ENCODE measurements around the gene MCC.
A peak's percentile ranks its signal among the peaks of the same experiment; 100 is the strongest.

MCC gene

DNA sequence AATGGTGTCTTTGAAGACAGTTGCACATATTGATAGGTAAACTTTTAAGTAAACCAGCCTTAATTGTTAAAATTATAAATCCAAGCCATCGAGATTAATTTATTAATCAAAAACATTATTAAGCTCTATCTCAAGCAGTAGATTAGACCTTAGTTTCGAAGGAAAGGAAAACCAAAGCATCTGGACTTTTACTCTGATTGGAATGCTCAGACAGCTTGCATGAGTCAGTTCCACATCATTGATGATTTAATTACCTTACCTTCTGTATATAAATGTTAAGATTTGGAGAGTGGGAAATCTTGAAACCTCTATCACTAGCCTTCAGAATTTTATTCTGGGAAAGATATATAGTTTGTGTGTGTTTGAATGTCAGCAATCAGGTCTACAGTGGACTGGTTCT, 487.8 kb downstream of the MCC start:
- no peak for DNase-seq

DNA sequence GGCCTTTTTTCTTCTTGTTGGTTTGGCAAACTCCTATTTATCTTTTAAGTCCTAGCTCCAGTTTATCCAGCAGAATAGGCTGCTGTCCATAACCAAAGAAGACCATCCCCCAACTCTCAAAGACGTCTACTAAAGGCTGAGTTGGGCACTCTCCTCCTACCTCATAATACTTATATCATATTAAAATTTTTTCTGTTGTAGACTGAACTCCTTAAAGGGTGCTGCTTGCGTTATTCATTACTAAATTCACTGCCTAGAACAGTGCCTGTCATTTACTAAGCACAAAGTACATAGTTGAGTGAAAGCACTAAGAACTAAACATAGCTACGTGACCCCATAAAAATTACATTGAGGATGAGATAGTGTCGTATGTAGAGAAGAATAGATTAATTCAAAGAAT, 490.0 kb downstream of the MCC start:
- DNase-seq: no peak

DNA sequence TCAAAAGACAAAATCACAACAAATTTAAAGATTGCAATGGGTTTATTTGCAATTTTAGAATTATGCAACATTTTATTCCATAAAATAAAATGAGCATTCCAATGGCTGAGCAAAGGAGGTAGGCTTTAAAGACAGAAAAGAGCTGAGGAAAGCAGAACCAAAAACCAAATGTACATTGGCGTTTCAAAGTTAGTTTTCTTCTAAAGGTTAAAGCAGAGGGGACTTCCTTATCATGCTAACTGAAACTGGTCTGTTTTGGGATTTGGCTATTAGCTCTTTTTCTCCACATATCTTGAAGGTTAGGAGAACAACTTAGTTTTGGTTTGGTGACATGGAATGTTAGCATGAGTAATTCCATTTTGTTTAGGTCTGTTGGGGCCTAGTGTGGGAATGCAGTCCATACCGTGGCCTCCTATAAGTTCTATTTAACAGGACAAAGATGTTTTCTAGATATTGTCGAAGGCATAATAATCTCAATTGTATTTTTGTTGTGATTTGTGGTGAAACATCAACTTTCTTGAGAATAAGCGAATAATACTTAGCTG, 491.4 kb downstream of the MCC start:
- no peak for DNase-seq

DNA sequence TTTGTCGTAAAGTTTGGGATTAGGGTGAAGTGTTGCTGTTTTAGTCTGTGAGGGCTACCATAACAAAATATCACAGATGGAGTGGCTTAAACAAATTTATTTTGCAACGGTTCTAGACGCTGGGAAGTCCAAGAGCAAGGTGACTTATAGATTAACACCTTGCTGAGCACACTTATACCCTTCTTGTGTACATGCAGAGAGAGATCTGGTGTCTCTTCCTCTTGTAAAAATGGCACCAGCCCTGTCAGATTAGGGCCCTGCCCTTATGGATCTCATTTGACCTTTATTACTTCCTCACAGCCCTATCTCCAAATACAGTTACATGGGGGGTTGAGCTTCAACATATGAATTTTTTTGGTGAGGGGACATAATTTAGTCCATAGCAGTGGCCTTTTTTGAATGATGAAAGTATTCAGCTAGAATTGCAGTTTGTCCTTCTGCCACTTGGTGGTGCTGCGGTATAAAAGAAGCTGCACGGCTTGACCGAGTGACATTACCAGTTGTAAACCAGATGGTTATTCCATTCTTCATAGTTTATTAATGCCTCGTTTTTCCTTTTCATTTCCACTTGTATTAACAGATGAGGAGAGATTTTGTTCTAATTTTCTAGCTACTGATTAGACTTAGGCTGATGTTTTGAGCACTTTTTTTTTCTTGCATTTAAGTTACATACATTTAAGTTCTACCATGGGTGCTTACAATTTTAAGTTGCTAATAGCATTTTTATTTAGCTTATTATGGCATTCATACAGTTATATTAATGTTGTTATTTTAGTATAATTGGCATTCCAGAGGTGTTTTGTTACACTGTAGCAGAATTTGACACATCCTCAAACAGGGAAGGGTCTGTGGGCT, 492.3 kb downstream of the MCC start:
- DNase-seq: peak; percentile 30

DNA sequence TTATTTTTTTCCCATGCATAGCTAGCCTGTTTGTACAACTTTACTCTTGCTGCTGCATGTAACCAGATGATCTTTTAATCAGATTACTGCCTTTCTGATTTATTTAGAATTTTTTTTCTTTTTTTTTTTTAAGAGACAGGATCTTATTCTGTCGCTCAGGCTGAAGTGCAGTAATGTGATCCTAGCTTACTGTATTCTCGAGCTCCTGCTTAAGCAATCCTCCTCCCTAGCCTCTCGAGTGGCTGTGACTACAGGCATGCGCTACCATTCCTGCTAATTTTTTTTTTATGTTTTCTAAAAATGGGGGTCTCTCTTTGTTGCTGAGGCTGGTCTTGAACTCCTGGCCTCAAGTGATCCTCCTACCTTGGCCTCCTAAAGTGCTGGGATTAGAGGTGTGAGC, 502.0 kb downstream of the MCC start:
- no peak for DNase-seq

DNA sequence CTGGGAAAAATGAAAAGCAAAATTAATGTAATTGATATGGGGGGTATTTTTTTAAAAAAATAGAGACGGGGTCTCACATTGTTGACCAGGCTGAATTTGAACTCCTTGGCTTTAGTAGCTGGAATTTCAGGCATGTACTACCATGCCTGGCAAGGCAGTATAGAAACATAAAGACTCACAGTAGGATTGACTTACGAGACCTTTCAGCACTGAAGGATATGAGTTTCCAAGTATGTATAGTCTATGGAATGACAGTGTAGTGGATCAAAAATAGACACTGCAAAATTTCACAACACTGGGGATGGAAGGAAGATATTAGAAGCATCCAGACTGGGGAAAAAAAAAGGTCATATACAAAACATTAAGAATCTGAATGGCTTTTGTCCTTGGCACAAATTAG, 504.9 kb downstream of the MCC start:
- DNase-seq: no peak

DNA sequence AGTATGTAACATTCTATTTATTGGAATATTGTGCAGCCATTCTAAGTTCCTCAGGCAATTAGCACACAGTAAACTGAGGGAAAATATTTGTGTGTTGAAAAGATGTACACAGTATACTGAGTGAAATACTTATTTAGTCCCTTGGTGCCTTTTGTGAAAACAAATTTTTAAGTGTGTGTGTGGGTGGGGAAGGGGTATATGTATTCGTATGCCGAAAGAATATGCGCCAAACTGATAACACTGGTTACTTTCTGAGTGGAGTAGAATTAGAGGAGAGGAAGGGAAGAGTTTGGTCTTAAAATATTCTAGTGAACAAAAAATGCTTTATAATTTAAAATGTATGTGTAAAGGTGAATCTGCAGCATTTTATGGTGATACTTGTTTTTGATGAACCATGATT, 508.5 kb downstream of the MCC start:
- no peak for DNase-seq

DNA sequence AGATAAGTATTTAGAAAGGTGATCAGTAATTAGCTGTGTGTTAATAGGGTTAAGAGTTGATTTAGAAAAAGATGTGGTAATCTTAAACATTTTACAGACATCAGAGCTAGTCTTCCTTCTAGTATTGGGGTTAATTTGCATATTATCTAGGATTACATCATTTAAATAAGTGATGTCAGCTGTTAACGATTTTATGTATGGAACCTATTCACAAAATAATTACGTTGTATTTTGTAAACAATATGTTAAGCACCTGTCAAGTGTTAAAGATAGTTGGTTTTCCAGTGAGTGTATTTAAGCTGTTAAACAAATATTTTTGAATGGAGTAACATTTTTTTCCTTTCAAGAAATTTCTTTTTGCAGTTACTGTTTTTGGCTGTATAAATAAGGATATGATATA, 509.4 kb downstream of the MCC start:
- DNase-seq: no peak

DNA sequence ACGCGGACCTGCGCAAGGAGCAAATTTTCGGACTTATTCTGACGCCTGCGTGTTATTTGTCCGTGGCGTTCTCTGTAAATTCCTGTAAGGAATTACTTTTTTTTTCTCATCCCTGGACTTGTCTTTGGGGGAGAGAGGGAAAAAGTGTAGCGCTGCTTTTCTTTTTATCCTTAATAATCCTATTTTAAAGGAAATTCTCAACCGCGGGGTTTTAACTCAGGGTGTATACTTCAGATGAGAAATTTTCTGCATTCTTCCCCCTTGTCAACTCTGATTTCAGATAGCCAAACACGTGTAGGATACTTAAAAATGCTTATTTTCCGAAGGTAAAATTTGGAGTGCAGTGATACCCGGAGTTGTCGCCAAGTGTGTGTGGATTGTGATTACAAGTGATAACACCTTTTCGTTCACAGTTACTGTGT, 510.8 kb downstream of the MCC start:
- peak; percentile 8 for DNase-seq

DNA sequence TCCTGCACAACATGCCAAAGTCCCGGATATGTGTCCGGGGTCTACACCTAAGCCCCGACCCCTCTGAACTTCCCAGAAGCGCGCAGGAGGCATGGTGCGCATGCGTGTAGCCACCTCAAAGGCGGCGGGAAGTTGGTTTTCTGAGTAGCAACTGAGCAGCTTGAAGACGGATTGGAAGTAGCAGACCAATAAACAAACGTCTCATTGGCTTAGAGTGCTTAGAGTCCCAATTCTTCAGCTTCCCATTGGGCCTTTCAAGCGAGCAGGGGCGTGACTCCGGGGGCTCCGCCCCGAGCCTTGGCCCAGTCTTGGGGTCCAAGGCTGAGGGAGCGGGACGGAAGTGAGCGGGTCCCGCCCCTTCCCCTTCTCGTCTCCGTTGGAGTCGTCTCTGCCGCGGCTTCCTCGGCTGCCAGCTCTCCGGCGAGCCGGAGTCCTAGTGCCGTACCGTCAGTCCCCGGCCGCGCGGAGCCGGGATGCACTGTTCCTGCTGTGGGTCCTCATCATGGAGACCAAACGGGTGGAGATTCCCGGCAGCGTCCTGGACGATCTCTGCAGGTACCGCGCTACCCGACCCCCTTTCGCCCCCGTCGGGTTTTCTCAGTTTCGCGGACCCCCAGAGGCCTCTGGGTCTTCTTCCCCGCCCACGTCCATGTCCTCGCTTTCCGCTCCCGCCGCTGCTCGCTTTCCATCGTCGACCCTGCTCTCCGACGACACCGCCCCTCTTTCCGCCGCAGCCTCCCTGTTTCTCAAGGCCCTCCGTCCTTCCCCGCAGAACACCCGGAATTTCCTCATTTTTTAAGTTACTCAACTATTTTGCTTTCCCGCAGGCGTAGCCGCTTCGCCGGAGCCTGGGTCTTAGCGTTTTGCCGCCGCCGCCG, 511.6 kb downstream of the MCC start, which contains the start of gene DCP2:
TSS of gene DCP2 (plus strand) at position 367 of the 878 bp plus-strand sequence. CDS start at position 503, 136 bp downstream.
- peak; percentile 94 for DNase-seq

DNA sequence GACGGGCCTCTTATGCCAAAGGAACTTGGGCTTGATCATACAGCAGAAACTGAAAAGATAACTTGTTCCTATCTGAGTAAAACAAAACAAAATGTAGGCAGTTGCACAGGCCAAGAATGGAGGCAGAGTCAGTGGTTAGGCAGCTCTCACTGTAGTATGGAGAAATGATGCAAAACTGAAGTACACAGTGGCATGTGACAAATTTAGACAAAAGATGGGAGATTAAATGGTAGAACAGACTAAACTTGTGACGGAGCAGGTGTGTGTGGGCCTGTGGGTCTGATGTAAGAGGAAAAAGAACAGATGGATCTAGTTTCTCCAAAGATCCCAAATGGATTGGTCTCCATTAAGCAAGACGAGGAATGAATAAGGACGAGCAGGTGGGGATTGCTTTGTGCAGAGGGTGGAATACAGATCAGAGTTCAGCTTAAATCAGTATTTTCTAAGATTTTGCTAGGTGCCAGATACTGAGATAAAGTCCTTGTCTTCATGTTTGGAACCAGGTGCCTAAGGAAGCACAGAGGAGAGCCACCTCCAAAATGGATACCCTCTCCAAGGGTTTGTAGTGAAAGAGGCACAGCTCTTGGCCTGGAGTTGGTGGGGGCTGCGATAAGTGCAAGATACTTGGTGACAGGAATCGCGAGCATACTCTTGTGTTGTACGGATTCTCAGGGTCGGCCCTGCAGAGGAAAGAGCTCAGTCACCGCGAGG, 512.4 kb downstream of the MCC start:
- DNase-seq: no peak

DNA sequence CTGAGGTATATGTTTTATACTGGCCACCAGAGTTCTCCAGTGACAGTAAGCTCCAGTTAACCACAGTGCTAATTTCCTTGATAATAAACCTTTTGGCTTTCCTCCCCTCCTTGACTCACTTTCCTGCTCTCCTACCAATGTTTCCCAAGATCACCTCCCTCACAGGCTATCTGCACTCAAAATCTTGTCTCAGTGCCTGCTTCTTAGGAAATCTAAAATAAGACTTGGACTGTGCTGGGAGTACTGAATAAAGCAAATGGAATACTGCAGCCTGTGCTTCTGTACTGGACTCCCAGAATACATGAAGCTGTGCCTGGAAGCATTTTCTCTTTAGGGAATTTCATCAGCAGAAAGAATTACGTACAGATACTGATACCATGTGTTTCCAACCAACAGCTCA, 513.4 kb downstream of the MCC start:
- no peak for DNase-seq

DNA sequence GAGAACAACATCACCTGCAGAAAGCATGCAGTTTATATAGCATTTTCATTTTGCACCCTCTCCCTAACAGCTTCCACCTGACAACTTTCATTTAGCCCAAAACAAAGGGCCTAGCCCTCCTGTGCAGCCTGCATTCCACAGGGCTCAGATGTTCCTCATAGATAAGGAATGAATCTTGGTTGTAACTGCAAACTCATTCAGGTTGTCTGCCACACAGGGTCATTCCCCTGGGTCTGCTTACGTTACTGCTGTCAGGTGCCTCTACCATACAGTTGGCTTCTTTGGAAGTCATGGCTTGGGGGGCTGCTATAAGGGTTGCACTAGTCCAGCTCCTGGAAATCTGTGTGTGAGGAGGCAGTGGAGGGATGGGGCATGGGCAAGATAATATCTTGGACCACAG, 514.3 kb downstream of the MCC start:
- no peak for DNase-seq

DNA sequence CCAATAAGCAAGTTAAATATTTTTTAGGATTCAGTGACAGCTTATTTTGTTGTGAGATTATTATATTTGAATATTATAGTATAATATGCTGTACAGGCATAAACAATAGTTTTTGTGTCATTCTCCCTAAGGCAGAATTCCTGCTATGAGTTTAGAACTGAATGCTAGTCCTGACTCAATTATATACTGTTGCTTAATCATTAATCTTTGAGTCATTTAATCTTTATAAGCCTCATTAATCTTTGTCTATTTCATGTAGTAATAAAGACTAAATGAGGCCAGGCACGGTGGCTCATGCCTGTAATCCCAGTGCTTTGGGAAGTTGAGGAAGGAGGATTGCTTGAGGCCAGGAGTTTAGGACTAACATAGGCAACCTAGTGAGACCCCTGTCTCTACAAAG, 515.2 kb downstream of the MCC start:
- no peak for DNase-seq
